Neural cell (in vitro differentiated cells): ENCODE measurements around the gene KCNK6.

Experiments used
- EP300 ChIP-seq: fragments of 450-650 bp; conservative IDR thresholded peaks from 2 replicates; pipeline ENCODE4 v1.6.1; 2014; ENCODE audit warnings: antibody characterized with exemption, mild to moderate bottlenecking, moderate library complexity; ENCODE audit not compliant: poor library complexity, severe bottlenecking
- EZH2 ChIP-seq: fragments of 200-600, 300-800 bp; shearing (Covaris generic), sonication (generic); IDR thresholded peaks from 2 replicates; pipeline ENCODE4 v1.6.1; 2014; ENCODE audit warnings: antibody characterized with exemption, low read length, borderline replicate concordance, mild to moderate bottlenecking; ENCODE audit not compliant: insufficient read depth, poor library complexity, severe bottlenecking
- POLR2AphosphoS5 ChIP-seq: IDR thresholded peaks from 2 replicates; pipeline ENCODE4 v1.6.1; 2012
- TAF1 ChIP-seq: IDR thresholded peaks from 2 replicates; pipeline ENCODE4 v1.6.1; 2012; ENCODE audit warnings: low read depth
- TF ChIP-seq, protein P1 (sequence below): fragments of 450-650 bp; IDR thresholded peaks from 2 replicates; pipeline ENCODE4 v1.5.1; 2014; ENCODE audit warnings: antibody characterized with exemption, mild to moderate bottlenecking, moderate library complexity; ENCODE audit not compliant: poor library complexity, severe bottlenecking

- no peak for TF ChIP-seq TAF1
- TF ChIP-seq, protein P1, sequence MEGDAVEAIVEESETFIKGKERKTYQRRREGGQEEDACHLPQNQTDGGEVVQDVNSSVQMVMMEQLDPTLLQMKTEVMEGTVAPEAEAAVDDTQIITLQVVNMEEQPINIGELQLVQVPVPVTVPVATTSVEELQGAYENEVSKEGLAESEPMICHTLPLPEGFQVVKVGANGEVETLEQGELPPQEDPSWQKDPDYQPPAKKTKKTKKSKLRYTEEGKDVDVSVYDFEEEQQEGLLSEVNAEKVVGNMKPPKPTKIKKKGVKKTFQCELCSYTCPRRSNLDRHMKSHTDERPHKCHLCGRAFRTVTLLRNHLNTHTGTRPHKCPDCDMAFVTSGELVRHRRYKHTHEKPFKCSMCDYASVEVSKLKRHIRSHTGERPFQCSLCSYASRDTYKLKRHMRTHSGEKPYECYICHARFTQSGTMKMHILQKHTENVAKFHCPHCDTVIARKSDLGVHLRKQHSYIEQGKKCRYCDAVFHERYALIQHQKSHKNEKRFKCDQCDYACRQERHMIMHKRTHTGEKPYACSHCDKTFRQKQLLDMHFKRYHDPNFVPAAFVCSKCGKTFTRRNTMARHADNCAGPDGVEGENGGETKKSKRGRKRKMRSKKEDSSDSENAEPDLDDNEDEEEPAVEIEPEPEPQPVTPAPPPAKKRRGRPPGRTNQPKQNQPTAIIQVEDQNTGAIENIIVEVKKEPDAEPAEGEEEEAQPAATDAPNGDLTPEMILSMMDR = no peak
- no peak for TF ChIP-seq EZH2
- no peak for TF ChIP-seq POLR2AphosphoS5
- TF ChIP-seq EP300 = no peak
Observed at GRCh38 chr19:38278751-38279150, 40.9 kb upstream of the KCNK6 start.
